Stomach smooth muscle (tissue), 2 donors: ENCODE measurements around the gene SHROOM1.
"Not testable (repeated sequence)": the region's sequence is repeated elsewhere in the genome, so short reads cannot be mapped to it uniquely, and the experiment has no call there.

Experiments used
- H3K27ac ChIP-seq: one replicate; pipeline ENCODE4 v1.7.0; 2013; ENCODE audit warnings: mild to moderate bottlenecking, low read length, inconsistent platforms
- H3K27me3 ChIP-seq, 2 donors: one replicate each; pipeline ENCODE4 v1.7.0; 2013; ENCODE audit warnings: low read length in 2 of 2; ENCODE audit not compliant: insufficient read depth in 2 of 2, control insufficient read depth in 1 of 2
- H3K36me3 ChIP-seq, 2 donors: one replicate each; pipeline ENCODE4 v1.7.0; 2013; ENCODE audit warnings: low read length in 2 of 2; ENCODE audit not compliant: control insufficient read depth in 2 of 2, insufficient read depth in 2 of 2
- H3K4me1 ChIP-seq: one replicate; pipeline ENCODE4 v1.7.0; 2013; ENCODE audit warnings: low read length; ENCODE audit not compliant: control insufficient read depth, insufficient read depth
- H3K4me3 ChIP-seq, 2 donors: one replicate each; pipeline ENCODE4 v1.7.0; 2013; ENCODE audit warnings: low read length in 2 of 2
- H3K9ac ChIP-seq, 2 donors: one replicate each; pipeline ENCODE4 v1.7.0; 2013; ENCODE audit warnings: low read length in 2 of 2, mild to moderate bottlenecking in 1 of 2
- H3K9me3 ChIP-seq, 2 donors: one replicate each; pipeline ENCODE4 v1.7.0; 2013; ENCODE audit warnings: low read length in 2 of 2; ENCODE audit not compliant: control insufficient read depth in 2 of 2
- donor health status: healthy.
- donor health status: Pancreatic carcinoma.

Gene SHROOM1

DNA sequence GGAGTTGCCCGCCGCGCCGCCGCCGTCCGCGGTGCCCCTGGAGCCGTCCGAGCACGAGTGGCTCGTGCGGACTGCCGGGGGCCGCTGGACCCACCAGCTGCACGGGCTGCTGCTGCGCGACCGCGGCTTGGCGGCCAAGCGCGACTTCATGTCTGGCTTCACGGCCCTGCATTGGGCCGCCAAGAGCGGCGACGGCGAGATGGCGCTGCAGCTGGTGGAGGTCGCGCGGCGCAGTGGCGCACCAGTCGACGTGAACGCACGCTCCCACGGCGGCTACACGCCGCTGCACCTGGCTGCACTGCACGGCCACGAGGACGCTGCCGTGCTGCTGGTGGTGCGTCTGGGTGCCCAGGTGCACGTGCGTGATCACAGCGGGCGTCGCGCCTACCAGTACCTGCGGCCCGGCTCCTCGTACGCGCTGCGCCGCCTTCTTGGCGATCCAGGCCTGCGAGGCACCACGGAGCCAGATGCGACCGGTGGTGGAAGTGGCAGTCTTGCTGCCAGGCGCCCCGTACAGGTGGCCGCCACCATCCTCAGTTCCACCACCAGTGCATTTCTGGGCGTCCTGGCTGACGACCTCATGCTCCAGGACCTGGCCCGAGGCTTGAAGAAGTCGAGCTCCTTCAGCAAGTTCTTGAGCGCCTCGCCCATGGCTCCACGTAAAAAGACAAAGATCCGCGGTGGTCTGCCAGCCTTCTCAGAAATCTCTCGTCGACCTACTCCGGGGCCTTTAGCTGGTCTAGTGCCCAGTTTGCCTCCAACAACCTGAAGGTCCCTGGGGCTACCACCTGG, 15.7 kb downstream of the SHROOM1 start:
- Histone ChIP-seq H3K27ac (no peak overlapping the region), H3K9me3 (no peaks in the 10 kb centered on the region), H3K36me3 (no peaks in the 10 kb centered on the region), H3K4me3 (no peak overlapping the region), H3K9ac (no peak overlapping the region), H3K4me1 (peaks cover 12% of the 10 kb centered on the region), H3K27me3 (peaks cover 16 to 47% of the 10 kb centered on the region in 2 donors)

DNA sequence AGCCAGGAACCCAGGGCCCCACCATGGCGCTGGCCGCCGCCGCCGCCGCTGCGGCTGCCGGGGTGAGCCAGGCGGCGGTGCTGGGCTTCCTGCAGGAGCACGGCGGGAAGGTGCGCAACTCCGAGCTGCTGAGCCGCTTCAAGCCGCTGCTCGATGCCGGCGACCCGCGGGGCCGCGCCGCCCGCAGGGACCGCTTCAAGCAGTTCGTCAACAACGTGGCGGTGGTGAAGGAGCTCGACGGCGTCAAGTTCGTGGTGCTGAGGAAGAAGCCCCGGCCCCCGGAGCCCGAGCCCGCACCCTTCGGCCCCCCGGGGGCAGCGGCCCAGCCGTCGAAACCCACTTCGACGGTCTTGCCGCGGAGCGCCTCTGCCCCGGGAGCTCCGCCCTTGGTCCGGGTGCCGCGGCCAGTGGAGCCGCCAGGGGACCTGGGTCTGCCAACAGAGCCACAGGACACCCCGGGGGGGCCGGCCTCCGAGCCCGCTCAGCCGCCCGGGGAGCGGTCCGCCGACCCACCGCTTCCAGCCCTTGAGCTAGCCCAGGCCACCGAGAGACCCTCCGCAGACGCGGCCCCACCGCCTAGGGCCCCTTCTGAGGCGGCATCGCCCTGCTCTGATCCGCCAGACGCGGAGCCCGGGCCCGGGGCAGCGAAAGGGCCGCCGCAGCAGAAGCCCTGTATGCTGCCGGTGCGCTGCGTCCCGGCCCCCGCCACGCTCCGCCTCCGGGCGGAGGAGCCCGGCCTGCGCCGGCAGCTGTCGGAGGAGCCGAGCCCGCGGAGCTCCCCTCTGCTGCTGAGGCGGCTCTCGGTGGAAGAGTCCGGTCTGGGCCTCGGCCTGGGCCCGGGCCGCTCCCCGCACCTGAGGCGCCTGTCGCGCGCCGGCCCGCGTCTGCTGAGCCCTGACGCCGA, 16.6 kb downstream of the SHROOM1 start:
- Histone ChIP-seq H3K36me3 (no peaks in the 10 kb centered on the region), H3K4me3 (peak overlapping the region in 1 of 2 donors; percentile 58), H3K4me1 (peaks cover 12% of the 10 kb centered on the region), H3K27ac (no peak overlapping the region), H3K9me3 (no peaks in the 10 kb centered on the region), H3K27me3 (peaks cover 17 to 43% of the 10 kb centered on the region in 2 donors), H3K9ac (no peak overlapping the region)

DNA sequence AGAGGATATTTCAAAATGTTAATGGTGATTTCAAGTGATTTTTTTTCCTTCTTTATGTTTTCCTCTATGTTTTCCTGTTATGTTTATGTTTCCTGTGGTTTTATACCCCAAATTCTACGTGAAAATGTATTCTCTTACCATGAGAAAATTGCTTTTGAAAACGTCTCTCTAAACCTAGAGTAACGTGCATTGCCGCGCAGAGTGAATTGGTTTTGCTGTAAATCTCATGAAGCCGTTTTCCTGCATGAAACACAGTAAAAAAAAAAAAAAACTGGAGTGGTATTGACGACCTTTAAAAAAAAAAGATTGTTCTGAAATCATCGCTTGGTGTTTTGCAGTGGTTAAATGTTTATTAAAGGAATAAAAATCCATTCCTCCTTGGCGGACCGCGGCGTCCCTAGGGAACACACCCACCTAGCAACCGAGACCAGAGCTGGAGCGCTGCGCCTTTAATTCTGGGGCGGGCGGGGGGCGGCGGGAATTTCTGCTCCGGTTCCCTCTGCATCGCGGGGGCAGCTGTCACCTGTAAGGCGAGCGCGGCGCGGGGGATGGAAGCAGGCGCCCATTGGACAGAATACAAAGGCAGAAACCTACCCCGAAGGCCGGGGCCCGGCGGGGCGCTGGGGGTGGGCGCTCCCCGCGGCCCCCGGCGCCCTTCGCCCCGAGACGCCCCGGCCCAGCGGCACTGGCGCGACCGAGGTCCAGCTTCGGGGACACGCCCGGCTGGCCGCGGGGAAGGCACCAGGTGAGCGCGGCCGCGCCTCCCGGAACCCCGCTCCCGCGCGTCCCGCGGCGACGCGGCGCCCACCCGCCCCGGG, 17.5 kb downstream of the SHROOM1 start, which contains the start of gene SOWAHA:
SOWAHA (plus strand) TSS at position 522 of the 818 bp plus-strand sequence. CDS start 320 bp downstream, outside the sequence.
- peaks cover 17 to 43% of the 10 kb centered on the region in 2 donors for H3K27me3 ChIP-seq
- H3K27ac ChIP-seq = no peak within 1 kb of the TSS
- no peak within 1 kb of the TSS for H3K9ac ChIP-seq

DNA sequence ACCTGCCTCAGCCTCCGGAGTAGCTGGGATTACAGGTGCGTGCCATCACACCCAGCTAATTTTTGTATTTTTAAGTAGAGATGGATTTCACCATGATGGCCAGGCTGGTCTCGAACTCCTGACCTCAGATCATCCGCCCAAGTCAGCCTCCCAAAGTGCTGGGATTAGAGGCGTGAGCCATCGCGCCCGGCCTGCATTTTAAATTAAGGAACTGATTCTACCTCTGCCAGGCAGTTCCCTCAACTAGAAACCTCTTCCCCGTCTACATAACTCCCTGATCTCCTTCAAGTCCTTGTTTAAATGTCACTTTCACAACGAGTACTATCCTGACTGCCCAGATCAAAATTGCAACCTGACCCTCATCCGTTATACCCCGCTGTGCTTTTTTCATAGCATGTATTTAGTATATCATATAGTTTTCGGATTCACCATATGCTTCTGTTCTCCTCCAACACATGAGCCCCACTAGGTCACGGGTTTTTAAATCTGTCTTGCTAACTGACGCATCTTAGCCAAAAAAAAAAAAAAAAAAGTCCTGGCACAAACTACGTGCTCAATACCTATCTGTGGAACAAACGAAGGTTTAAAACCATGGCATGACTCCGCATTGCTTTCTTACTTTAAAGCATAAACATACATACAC, 18.2 kb downstream of the SHROOM1 start:
- Histone ChIP-seq H3K9ac (no peak overlapping the region), H3K36me3 (no peaks in the 10 kb centered on the region), H3K9me3 (no peaks in the 10 kb centered on the region), H3K27me3 (peaks cover 20 to 43% of the 10 kb centered on the region in 2 donors), H3K4me3 (no peak overlapping the region), H3K27ac (no peak overlapping the region), H3K4me1 (peaks cover 12% of the 10 kb centered on the region)

More for the DNA sequence above, 17.5 kb downstream of the SHROOM1 start, which contains the start of gene SOWAHA:
- Histone ChIP-seq H3K4me1 (peaks cover 12% of the 10 kb centered on the region), H3K9me3 (no peaks in the 10 kb centered on the region), H3K36me3 (no peaks in the 10 kb centered on the region), H3K4me3 (peak within 1 kb of the TSS in 1 of 2 donors; percentile 58)

DNA sequence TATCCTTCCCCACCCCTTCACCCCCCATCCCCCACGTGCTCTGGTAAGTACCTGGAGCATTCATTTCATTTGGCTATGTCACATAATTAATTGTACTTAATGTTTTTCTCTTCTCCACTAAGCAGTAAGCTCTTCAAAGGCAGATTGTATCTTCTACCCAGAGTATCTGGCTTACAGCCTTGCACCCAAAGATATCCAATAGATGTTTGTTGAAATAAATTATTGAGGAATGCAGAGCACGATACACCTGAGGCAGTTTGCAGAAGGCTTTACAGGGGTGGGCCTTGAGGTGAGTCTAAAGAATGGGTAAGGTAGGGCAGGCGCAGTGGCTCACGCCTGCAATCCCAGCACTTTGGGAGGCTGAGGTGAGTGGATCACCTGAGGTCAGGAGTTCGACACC, 19.8 kb downstream of the SHROOM1 start:
- Histone ChIP-seq H3K9ac (no peak overlapping the region), H3K27ac (no peak overlapping the region), H3K27me3 (peaks cover 21 to 43% of the 10 kb centered on the region in 2 donors), H3K4me1 (peaks cover 12% of the 10 kb centered on the region), H3K4me3 (no peak overlapping the region), H3K9me3 (no peaks in the 10 kb centered on the region), H3K36me3 (no peaks in the 10 kb centered on the region)

DNA sequence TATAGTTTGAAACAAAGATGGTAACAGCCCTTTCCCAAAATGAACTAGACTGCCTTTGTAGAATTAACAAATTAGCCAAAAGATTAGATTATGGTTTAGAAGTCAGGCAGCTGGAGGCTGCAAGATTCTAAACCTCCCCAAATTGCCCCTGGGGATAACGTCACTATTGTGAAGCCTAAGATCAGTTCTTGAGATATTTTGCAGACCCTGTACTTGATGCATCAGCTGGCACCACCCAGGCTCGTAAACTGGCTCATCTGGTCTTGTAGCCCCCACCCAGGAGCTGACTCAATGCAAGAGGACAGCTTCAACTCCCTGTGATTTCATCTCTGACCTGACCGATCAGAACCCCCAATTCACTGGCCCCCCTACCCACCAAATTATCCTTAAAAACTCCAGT, 21.6 kb downstream of the SHROOM1 start:
- Histone ChIP-seq H3K9ac (no peak overlapping the region), H3K4me3 (no peak overlapping the region), H3K27me3 (peaks cover 18 to 30% of the 10 kb centered on the region in 2 donors), H3K4me1 (peaks cover 7% of the 10 kb centered on the region), H3K36me3 (no peaks in the 10 kb centered on the region), H3K27ac (no peak overlapping the region), H3K9me3 (no peaks in the 10 kb centered on the region)

DNA sequence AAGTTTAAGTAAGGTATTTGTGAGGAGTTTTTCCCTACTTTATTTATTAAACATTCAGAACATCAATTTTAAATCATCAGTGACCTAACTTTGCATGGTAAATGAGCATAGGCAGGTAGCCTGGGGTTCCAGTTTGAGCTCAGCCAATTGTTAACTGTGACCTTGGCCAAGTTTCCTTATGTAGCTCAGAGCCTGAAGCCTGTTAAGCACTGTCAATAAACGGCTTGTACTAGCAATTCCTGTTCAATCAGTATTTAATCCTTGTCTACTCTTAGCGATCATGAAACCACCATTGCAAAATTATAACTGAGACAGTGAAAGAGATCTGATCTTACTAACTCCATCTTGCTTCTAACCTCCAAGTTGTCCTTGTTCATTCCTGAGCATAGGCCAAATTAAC, 22.0 kb downstream of the SHROOM1 start:
- H3K27ac ChIP-seq = no peak overlapping the region
- H3K36me3 ChIP-seq = no peaks in the 10 kb centered on the region
- H3K4me1 ChIP-seq = peaks cover 3% of the 10 kb centered on the region
- no peak overlapping the region for H3K4me3 ChIP-seq
- H3K9me3 ChIP-seq = no peaks in the 10 kb centered on the region
- H3K27me3 ChIP-seq = peaks cover 18 to 26% of the 10 kb centered on the region in 2 donors
- H3K9ac ChIP-seq = no peak overlapping the region

DNA sequence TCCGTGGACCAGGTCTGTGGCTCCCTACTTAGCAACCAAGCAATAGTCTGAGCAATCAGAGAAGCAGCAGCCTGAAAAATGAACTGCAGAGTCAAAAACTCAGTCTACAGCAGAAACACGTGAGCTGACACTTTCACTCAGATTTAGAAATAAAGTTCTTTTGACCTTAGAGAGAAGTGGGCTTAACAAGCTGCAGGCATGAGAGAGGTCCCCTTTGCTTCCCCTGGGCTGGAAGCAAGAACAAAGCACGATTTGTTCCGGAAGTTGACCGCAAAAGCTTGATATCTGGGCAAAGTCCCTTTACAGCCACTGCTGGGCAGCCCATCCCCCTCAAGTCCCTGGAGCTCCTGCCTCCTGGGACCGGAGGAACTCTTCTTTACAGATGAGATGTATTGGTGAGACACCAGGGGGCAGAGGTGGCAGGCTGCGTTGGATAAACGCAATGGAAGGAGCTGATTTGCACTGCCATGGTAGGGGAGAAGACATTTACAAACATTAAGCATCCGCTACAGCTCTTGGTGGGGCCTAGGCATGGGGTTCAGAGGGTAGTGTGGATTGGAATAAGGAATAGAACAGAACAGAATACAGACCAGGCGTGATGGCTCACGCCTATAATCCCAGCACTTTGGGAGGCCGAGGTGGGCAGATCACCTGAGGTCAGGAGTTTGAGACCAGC, 23.1 kb downstream of the SHROOM1 start:
- H3K27me3 ChIP-seq = peaks cover 15 to 16% of the 10 kb centered on the region in 2 donors
- no peak overlapping the region for H3K4me3 ChIP-seq
- H3K36me3 ChIP-seq = no peaks in the 10 kb centered on the region
- no peak overlapping the region for H3K27ac ChIP-seq
- no peaks in the 10 kb centered on the region for H3K4me1 ChIP-seq
- no peak overlapping the region for H3K9ac ChIP-seq
- H3K9me3 ChIP-seq = no peaks in the 10 kb centered on the region

DNA sequence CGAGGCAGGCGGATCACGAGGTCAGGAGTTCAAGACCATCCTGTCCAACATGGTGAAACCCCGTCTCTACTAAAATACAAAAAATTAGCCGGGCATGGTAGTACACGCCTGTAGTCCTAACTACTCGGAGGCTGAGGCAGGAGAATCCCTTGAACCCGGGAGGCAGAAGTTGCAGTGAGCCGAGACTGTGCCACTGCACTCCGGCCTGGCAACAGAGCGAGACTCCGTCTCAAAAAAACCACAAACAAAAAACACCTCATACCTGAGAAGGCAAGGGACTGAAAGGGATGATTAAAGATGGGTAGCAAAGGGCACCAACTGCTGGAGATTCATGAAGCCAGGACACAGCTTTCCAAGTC, 23.7 kb downstream of the SHROOM1 start:
- not testable (repeated sequence) for H3K4me3 ChIP-seq, H3K9ac ChIP-seq, H3K4me1 ChIP-seq, H3K36me3 ChIP-seq, H3K9me3 ChIP-seq, H3K27ac ChIP-seq
- peaks cover 13% of the 10 kb centered on the region in 2 donors for H3K27me3 ChIP-seq
